GM19397 (cell line): ENCODE data around the gene COCH.
"Not testable (repeated sequence)": the region's sequence is repeated elsewhere in the genome, so short reads cannot be mapped to it uniquely, and the experiment has no call there.

Source experiments
- ATAC-seq: cut with Tn5 transposase; IDR thresholded peaks from one replicate; pipeline ENCODE4 v1.9.1; 2021; ENCODE audit warnings: mild to moderate bottlenecking, moderate library complexity; ENCODE audit not compliant: unreplicated experiment

The COCH gene

DNA sequence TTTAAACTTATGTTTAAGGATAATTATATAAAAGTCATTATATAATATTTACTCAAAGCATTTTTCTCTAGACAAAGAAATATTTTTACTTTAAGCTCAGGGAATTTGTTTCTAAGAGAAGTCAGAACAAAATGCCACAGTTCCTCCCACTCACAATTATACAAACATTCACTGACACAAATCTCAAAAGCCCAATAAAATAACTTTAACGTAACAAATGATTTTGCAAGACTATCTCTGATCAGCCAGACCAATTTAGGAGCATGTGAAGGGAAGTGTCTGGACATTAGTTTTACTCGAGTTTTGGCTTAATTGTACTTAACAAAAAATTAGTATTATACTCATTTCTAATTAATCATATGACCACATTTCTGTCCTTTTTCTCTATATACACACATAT is 41.2 kb downstream of the COCH start:
- ATAC-seq: no peak

DNA sequence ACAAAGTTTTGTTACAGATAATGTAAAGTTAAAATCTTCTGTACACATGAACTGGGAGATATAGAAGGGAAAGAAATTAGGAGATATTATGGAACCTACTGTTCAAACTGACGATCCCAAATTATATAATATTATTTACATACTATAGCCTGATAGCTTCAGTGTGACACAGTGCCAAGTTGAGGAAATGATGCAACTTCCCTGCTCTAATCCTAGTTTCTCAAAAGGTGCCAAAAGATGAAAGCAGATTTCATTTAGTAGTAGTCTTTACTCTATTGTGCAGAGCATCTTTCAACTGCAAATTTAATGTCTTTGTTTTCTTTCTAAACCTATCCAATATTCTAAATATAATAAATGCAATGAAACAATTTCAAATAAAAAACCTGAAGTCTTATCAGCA is 46.9 kb downstream of the COCH start:
- no peak for ATAC-seq

DNA sequence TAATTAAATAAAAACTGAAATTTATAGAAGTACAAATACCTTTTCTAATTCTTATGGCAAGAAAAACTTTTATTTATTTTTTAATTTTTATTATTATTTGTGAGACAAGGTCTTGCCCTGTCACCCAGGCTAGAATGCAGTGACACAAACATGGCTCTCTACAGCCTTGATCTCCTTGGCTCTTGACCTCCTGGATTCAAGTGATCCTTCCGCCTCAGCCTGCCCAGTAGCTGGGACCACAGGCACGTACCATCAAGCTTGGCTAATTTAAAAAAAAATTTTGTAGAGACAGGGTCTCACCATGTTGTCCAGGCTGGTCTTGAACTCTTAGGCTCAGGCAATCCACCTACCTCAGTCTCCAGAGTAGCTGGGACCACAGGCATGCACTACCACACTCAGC is 47.4 kb downstream of the COCH start:
- no peak for ATAC-seq

DNA sequence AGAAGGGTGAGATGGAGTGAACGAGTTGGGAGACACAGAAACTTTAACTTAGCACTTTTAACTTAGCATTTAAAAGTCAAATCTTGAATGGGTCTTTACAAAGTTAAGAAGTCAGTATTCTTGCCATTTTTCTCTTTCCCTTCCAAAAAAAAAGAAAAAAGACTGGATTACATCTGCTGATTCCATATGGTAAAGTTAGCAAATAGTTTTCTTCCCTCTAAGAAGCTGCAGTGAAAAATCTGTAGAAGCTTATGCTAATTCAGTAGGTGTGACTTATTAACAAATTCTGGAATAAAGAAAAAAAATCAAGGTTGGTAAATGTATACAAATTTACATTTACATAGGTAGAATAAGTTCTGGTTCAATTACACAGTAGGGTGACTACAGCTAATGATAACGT is 50.9 kb downstream of the COCH start:
- ATAC-seq: no peak

DNA sequence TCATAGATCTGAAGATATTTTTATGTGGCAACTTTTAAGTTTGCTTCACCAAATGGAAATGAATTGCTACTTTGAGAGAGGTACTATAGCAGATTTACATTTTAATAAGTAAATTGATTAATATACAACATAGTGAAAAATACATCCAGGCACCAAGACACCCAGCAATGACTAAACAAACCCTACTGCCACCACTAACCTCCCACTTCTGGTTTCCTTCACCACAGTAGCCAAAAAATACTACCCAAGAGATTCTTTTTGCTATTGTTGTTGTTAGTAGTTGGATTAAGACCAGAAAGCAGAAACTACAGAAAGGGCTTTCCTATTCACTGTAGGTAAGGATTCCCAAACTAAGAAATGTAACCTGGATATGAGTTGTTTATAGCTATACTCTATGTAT is 54.1 kb downstream of the COCH start:
- no peak for ATAC-seq

DNA sequence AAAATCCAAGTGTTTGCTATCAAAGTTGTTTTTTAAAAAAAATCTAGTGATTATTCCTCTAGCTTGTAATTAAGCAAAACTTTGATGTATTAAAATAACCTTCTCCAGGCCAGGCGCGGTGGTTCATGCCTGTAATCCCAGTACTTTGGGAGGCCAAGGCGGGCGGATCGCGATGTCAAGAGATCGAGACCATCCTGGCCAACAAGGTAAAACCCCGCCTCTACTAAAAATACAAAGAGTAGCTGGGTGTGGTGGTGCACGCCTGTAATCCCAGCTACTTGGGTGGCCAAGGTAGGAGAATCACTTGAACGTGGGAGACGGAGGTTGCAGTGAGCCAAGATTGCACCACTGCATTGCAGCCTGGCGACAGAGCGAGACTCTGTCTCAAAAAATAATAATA is 59.6 kb downstream of the COCH start:
- ATAC-seq: not testable (repeated sequence)

DNA sequence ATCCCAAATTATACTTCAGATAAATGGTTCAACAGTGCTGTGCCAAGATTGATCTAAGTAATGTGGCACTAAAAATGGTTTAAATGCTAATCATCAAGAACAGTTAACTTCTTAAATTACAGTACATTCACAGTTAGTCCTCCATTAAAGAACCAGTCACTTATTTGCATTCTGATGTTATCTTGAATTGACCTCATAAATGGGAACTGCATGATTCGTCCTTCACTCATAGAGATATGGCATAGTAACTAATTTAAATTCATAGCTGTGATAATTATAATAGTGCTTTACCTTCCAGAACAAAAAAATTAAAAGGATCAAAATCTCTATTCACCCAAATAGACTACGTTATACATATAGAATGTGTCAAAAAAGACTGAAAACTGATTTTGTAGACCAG is 61.1 kb downstream of the COCH start:
- no peak for ATAC-seq

DNA sequence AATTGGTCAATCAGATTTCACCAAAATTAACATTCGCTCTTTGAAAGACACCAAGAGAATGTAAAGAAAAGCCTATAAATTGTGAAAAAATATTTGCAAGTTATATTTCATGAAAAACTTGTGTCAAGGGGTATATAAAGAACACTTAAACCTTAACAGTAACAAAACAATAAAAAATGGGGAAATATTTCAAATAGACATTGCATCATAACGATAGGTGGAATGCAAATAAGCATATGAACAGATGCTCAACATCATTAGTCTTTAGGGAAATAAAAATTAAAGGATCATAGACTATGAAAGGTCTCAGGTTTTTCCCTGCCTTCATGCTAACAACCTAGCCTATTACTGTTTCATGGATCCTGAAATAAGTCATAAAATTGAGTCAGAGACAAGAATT is 64.3 kb downstream of the COCH start:
- ATAC-seq: no peak
